ENCODE measurements around the gene MGAT3.
"Not testable (repeated sequence)": the region's sequence is repeated elsewhere in the genome, so short reads cannot be mapped to it uniquely, and the experiment has no call there.

MGAT3 gene

GRCh38 chr22:39518996-39519680 lies 62.3 kb downstream of the MGAT3 start:
- DNase-seq, result peak; percentile 47

DNA sequence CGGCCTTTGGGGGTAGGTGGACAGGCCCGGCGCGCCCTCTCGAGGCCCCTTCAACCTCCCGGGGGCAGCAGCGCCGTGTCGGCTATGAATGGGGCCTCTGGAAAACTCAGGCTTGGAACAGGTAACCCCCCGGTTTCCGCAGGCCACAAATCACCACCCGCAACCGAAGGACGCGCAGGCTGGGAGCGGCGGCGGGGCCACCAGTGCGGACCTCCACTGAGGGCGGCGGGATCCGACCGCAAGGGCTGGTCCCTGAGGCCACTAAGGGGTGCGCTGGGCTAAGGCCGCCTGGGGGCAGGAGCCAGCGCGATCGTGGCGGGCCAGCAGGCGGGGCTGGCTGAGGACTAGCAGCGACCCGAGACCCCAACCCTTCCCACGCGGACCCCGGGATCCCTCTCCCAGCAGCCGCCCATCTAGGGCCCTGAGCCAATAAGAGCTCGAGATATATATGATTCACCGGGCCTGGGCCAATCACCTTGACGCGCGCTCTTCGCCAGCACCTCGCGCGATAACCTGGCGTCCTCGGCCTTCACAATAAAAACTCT lies 62.9 kb downstream of the MGAT3 start:
- DNase-seq, result no peak

- peak; percentile 99 for DNase-seq
Measured at GRCh38 chr22:39520226-39521105, 63.7 kb downstream of the MGAT3 start, which contains the start of gene ATF4. Gene ATF4 (plus strand): TSS chr22:39520562. CDS start chr22:39521446, 884 bp downstream.

DNA sequence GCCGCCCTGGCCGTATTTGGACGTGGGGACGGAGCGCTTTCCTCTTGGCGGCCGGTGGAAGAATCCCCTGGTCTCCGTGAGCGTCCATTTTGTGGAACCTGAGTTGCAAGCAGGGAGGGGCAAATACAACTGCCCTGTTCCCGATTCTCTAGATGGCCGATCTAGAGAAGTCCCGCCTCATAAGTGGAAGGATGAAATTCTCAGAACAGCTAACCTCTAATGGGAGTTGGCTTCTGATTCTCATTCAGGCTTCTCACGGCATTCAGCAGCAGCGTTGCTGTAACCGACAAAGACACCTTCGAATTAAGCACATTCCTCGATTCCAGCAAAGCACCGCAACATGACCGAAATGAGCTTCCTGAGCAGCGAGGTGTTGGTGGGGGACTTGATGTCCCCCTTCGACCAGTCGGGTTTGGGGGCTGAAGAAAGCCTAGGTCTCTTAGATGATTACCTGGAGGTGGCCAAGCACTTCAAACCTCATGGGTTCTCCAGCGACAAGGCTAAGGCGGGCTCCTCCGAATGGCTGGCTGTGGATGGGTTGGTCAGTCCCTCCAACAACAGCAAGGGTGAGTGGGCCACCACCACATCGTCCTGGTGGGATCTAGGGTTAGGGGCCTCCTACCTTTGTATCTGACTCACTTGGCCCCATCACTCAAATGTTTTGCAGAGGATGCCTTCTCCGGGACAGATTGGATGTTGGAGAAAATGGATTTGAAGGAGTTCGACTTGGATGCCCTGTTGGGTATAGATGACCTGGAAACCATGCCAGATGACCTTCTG lies 64.5 kb downstream of the MGAT3 start:
- DNase-seq, result not testable (repeated sequence)

DNA sequence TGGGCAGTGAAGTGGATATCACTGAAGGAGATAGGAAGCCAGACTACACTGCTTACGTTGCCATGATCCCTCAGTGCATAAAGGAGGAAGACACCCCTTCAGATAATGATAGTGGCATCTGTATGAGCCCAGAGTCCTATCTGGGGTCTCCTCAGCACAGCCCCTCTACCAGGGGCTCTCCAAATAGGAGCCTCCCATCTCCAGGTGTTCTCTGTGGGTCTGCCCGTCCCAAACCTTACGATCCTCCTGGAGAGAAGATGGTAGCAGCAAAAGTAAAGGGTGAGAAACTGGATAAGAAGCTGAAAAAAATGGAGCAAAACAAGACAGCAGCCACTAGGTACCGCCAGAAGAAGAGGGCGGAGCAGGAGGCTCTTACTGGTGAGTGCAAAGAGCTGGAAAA lies 65.3 kb downstream of the MGAT3 start:
- not testable (repeated sequence) for DNase-seq

- peak; percentile 58 for DNase-seq
Measured at GRCh38 chr22:39522567-39523300, 65.9 kb downstream of the MGAT3 start.

- no peak for DNase-seq
Measured at GRCh38 chr22:39524089-39524752, 67.4 kb downstream of the MGAT3 start.

DNA sequence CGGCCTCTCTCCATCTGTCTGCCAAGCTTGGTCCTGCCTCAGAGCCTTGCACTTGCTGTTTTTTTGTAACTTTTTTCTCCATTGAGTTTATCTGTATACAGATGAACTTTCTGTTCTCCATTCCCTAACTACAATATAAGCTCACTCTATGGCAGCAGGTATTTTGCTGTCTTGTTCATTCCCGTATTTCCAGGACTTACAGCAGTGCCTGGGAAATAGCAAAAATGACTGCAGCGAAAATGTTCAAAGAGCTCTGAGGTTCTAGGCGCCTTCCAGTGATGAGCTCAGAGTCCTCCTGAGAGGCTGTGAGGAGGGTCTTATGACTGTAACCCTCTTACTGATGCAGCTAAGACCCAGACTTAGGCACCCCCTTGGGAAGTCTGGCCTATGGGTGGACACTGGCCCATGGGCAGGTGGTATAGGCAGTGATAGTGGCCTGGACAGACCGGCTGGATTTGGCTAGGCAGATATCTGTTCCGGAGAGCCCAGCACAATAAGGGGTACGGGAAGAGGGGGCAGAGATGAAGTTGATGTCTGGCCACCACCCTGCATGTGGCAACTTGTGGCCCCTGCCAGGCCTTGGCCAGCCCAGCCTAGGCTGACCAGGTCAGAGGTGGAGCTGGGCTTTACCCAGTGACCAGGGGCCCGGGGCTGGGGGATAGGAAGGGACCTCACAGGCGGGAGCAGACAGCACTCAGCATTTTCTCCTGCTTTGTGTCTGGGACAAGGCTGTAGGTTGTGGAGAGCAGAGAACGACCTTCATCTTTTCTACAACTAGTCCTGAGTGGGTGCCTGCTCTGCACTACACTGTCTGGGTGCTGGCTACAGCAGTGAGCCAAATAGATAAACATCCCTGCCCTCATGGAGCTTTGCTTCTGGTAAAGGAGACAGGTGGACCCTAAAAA lies 68.2 kb downstream of the MGAT3 start:
- no peak for DNase-seq

- no peak for DNase-seq
Measured at GRCh38 chr22:39525658-39525975, 68.8 kb downstream of the MGAT3 start.

DNA sequence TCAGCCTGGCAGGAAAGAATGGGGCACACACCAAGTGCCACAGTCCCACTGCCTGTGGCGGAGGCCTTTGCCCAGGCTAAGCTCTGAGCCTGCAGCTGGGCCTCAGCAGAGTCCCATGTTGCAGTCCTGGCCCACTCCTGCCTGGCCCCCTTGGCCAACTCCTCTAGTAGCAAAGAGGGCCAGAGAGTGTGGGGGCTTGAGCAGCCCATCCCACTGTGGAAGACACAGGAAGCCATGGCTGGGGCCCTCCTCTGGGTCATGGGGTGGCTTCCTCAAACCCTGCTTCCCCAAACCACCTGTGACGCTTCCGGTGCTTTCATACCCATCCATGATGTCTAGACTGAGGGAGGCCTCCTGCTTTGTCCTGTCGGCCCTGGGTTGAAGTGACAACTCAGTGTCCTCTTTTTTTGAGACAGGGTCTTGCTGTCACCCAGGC lies 69.9 kb downstream of the MGAT3 start:
- no peak for DNase-seq

DNA sequence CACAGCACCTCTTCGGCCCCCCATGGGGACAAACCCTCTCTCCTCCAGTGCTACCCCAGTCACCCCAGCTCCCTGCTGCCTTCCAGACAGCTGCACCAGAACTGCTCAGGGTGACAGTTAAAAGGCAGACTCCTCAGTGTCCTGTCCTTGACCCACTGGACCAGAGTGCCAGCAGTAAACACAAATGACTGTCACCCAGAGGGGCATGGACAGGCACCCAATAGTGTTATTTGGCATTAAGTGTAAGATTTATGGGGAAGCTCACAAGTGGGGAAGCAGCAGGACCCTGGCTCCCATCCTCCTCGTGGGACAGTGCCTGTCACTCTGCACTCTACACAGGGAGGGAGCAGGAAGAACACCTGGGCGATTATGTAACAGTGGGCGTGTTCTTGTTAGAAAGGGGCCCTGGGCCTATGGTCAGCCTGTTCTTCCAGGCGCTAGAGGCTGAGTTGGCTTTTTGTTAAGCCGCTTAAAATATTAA lies 70.7 kb downstream of the MGAT3 start:
- no peak for DNase-seq

- peak; percentile 50 for DNase-seq
Measured at GRCh38 chr22:39528080-39528661, 71.4 kb downstream of the MGAT3 start.

GRCh38 chr22:39528681-39529486 lies 72.1 kb downstream of the MGAT3 start:
- peak; percentile 92 for DNase-seq

GRCh38 chr22:39529487-39529851 lies 72.7 kb downstream of the MGAT3 start:
- DNase-seq, result no peak

DNA sequence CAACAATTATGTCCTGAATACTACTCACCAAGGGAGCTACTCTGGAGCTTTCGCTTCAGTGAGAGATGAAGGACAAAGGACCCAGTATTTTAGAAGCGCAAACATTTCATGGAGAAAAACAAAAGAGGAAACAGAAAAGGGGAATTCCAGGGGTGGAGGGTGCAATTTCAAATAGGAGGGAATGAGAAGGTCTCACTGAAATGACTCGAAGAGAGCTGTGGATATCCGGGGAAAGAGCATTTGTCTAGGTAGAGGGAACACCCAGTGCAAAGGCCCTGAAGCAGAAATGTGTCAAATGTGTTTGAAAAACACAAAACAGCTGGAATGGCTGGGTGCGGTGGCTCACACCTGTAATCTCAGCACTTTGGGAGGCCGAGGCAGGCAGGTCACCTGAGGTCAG lies 73.3 kb downstream of the MGAT3 start:
- DNase-seq, result no peak

- no peak for DNase-seq
Measured at GRCh38 chr22:39530692-39531331, 74.0 kb downstream of the MGAT3 start.

- DNase-seq, result peak; percentile 98
Measured at GRCh38 chr22:39532215-39533073, 75.6 kb downstream of the MGAT3 start, which contains the start of gene RPS19BP1. Gene RPS19BP1 (minus strand): TSS chr22:39532748. CDS start chr22:39532738, 10 bp downstream.

- no peak for DNase-seq
Measured at GRCh38 chr22:39534092-39534506, 77.3 kb downstream of the MGAT3 start.
